Mesenchymal stem cell (in vitro differentiated cells and primary cell): ENCODE data around the gene RTN1.

Experiments
- DNase-seq: peaks from one replicate; pipeline ENCODE4 v3.0.0-alpha.2; 2013
- H2AFZ ChIP-seq: one replicate; pipeline ENCODE4 v1.6.1; 2013; ENCODE audit warnings: low read depth, mild to moderate bottlenecking, control low read depth, inconsistent platforms, low read length, moderate library complexity
- H2AK5ac ChIP-seq: 2 replicates; pipeline ENCODE4 v1.6.1; 2013; ENCODE audit warnings: low read length, moderate library complexity, mild to moderate bottlenecking, inconsistent platforms; ENCODE audit not compliant: severe bottlenecking
- H2BK120ac ChIP-seq: one replicate; pipeline ENCODE4 v1.6.1; 2013; ENCODE audit warnings: low read depth, mild to moderate bottlenecking, inconsistent platforms, low read length, moderate library complexity
- H2BK12ac ChIP-seq, 2 experiments: one replicate each; pipeline ENCODE4 v1.6.1; 2013; ENCODE audit warnings: inconsistent platforms in 2 of 2, low read length in 2 of 2, mild to moderate bottlenecking in 2 of 2, moderate library complexity in 2 of 2, control low read depth in 1 of 2
- H2BK15ac ChIP-seq: one replicate; pipeline ENCODE4 v1.6.1; 2013; ENCODE audit warnings: mild to moderate bottlenecking, low read depth, inconsistent platforms; ENCODE audit not compliant: poor library complexity, severe bottlenecking
- H2BK5ac ChIP-seq: 2 replicates; pipeline ENCODE4 v1.6.1; 2013; ENCODE audit warnings: low read depth, mild to moderate bottlenecking, low read length, control low read depth, inconsistent platforms; ENCODE audit not compliant: poor library complexity, severe bottlenecking
- H3K14ac ChIP-seq, 2 experiments: one replicate each; pipeline ENCODE4 v1.6.1; 2013; ENCODE audit warnings: inconsistent platforms in 2 of 2, low read length in 2 of 2, control low read depth in 1 of 2, mild to moderate bottlenecking in 1 of 2, moderate library complexity in 1 of 2
- H3K18ac ChIP-seq, 2 experiments: one replicate each; pipeline ENCODE4 v1.6.1; 2013; ENCODE audit warnings: inconsistent platforms in 2 of 2, low read length in 2 of 2, control low read depth in 1 of 2, low read depth in 1 of 2, mild to moderate bottlenecking in 1 of 2
- H3K23ac ChIP-seq, 2 experiments: one replicate each; pipeline ENCODE4 v1.6.1; 2013; ENCODE audit warnings: inconsistent platforms in 2 of 2, low read length in 2 of 2, mild to moderate bottlenecking in 2 of 2, moderate library complexity in 2 of 2, control low read depth in 1 of 2
- H3K27ac ChIP-seq: 2 replicates; pipeline ENCODE4 v1.5.1; 2013; ENCODE audit warnings: mild to moderate bottlenecking, moderate library complexity, low read length, control low read depth, inconsistent platforms; ENCODE audit not compliant: poor library complexity, severe bottlenecking
- H3K27me3 ChIP-seq, 2 experiments: 2 replicates each; pipeline versions ENCODE4 v1.6.1 to v1.7.0; 2013; ENCODE audit warnings: low read length in 2 of 2, mild to moderate bottlenecking in 2 of 2, moderate library complexity in 2 of 2, control low read depth in 1 of 2, inconsistent platforms in 1 of 2; ENCODE audit not compliant: control insufficient read depth in 1 of 2, insufficient read depth in 1 of 2
- H3K36me3 ChIP-seq, 2 experiments: 2 replicates each; pipeline versions ENCODE4 v1.6.1 to v1.7.0; 2013; ENCODE audit warnings: low read length in 2 of 2, control low read depth in 1 of 2, inconsistent platforms in 1 of 2, low read depth in 1 of 2, mild to moderate bottlenecking in 1 of 2; ENCODE audit not compliant: insufficient read depth in 2 of 2, control insufficient read depth in 1 of 2
- H3K4ac ChIP-seq, 2 experiments: one replicate each; pipeline ENCODE4 v1.6.1; 2013; ENCODE audit warnings: inconsistent platforms in 2 of 2, low read length in 2 of 2, mild to moderate bottlenecking in 2 of 2, moderate library complexity in 2 of 2, control low read depth in 1 of 2, low read depth in 1 of 2
- H3K4me1 ChIP-seq: 2 replicates; pipeline ENCODE4 v1.6.1; 2013; ENCODE audit warnings: low read depth, low read length, control low read depth; ENCODE audit not compliant: control insufficient read depth, insufficient read depth
- H3K4me2 ChIP-seq: 2 replicates; pipeline ENCODE4 v1.6.1; 2013; ENCODE audit warnings: low read length, mild to moderate bottlenecking, inconsistent platforms; ENCODE audit not compliant: poor library complexity, severe bottlenecking
- H3K4me3 ChIP-seq, 2 experiments: 2 replicates each; pipeline versions ENCODE4 v1.5.1 to v1.7.0; 2013; ENCODE audit warnings: low read length in 2 of 2, mild to moderate bottlenecking in 2 of 2, control low read depth in 1 of 2, low read depth in 1 of 2; ENCODE audit not compliant: insufficient read depth in 1 of 2
- H3K79me1 ChIP-seq: replicated peaks from 2 replicates; pipeline ENCODE4 v1.6.1; 2013; ENCODE audit warnings: mild to moderate bottlenecking, control low read depth, low read length, inconsistent platforms; ENCODE audit not compliant: poor library complexity, severe bottlenecking
- H3K9ac ChIP-seq: 2 replicates; pipeline ENCODE4 v1.7.0; 2013; ENCODE audit warnings: mild to moderate bottlenecking, low read length, moderate library complexity
- H3K9me3 ChIP-seq: 2 replicates; pipeline ENCODE4 v1.7.0; 2013; ENCODE audit warnings: mild to moderate bottlenecking, low read length; ENCODE audit not compliant: control insufficient read depth
- H4K8ac ChIP-seq: one replicate; pipeline ENCODE4 v1.6.1; 2013; ENCODE audit warnings: inconsistent platforms, mild to moderate bottlenecking, low read length, moderate library complexity
- H4K91ac ChIP-seq: one replicate; pipeline ENCODE4 v1.6.1; 2013; ENCODE audit warnings: mild to moderate bottlenecking, low read length, inconsistent platforms
- WGBS: methylation state at CpG from one replicate; pipeline ENCODE4 v1.1.7; 2013; ENCODE audit warnings: mixed read lengths; 5-methylcytosine and 5-hydroxymethylcytosine counted together

RTN1 gene

GRCh38 chr14:59761851-59762250 is 108.7 kb downstream of the RTN1 start:
- H3K14ac ChIP-seq, result peak overlapping the region in 1 of 2 experiments; percentile 86
- H3K23ac ChIP-seq, result no peak overlapping the region

GRCh38 chr14:59755409-59756135 is 115.0 kb downstream of the RTN1 start:
- H3K4ac ChIP-seq, result no peak overlapping the region
- no peak overlapping the region for H2BK15ac ChIP-seq
- H2BK5ac ChIP-seq, result no peak overlapping the region
- H3K9ac ChIP-seq, result peak overlapping the region; percentile 47
- no peak overlapping the region for H3K4me2 ChIP-seq
- no peak overlapping the region for H3K4me3 ChIP-seq
- H3K79me1 ChIP-seq, result no peaks in the 10 kb centered on the region
- no peak overlapping the region for H3K27ac ChIP-seq
- no CpG with 5 or more reads among the region's 1 CpG for WGBS
- H4K8ac ChIP-seq, result no peak overlapping the region
- no peak overlapping the region for H3K14ac ChIP-seq
- no peak overlapping the region for H4K91ac ChIP-seq
- H3K23ac ChIP-seq, result no peak overlapping the region
- H2AK5ac ChIP-seq, result no peak overlapping the region
- no peak overlapping the region for H2BK120ac ChIP-seq
- no peaks in the 10 kb centered on the region for H3K27me3 ChIP-seq
- no peaks in the 10 kb centered on the region for H3K4me1 ChIP-seq
- H3K9me3 ChIP-seq, result no peaks in the 10 kb centered on the region
- H2BK12ac ChIP-seq, result no peak overlapping the region
- no peak overlapping the region for H2AFZ ChIP-seq
- H3K18ac ChIP-seq, result no peak overlapping the region
- DNase-seq, result no peak
- no peaks in the 10 kb centered on the region for H3K36me3 ChIP-seq

More at GRCh38 chr14:59761851-59762250, 108.7 kb downstream of the RTN1 start:
- Histone ChIP-seq H3K36me3 (no peaks in the 10 kb centered on the region), H4K8ac (no peak overlapping the region), H2AFZ (no peak overlapping the region), H4K91ac (no peak overlapping the region), H3K4me1 (no peaks in the 10 kb centered on the region), H3K9me3 (no peaks in the 10 kb centered on the region), H2AK5ac (no peak overlapping the region), H2BK15ac (no peak overlapping the region), H3K18ac (no peak overlapping the region), H3K4me3 (no peak overlapping the region), H2BK12ac (no peak overlapping the region), H2BK5ac (no peak overlapping the region), H3K4me2 (no peak overlapping the region), H3K27ac (no peak overlapping the region), H3K9ac (no peak overlapping the region), H2BK120ac (no peak overlapping the region), H3K27me3 (no peaks in the 10 kb centered on the region), H3K79me1 (no peaks in the 10 kb centered on the region), H3K4ac (no peak overlapping the region)
- DNase-seq, result no peak
- 79% methylated on average over 6 of the region's 6 CpGs for WGBS

GRCh38 chr14:59754256-59754655 is 116.3 kb downstream of the RTN1 start:
- no peak overlapping the region for H2BK5ac ChIP-seq
- H3K4me3 ChIP-seq, result no peak overlapping the region
- no peak overlapping the region for H3K27ac ChIP-seq
- H2AFZ ChIP-seq, result no peak overlapping the region
- no peaks in the 10 kb centered on the region for H3K79me1 ChIP-seq
- H4K91ac ChIP-seq, result no peak overlapping the region
- no peak overlapping the region for H3K18ac ChIP-seq
- H2BK15ac ChIP-seq, result no peak overlapping the region
- no peak for DNase-seq
- 76% methylated on average over 2 of the region's 4 CpGs for WGBS
- no peak overlapping the region for H2BK12ac ChIP-seq
- H3K36me3 ChIP-seq, result no peaks in the 10 kb centered on the region
- no peak overlapping the region for H3K23ac ChIP-seq
- H2BK120ac ChIP-seq, result no peak overlapping the region
- no peak overlapping the region for H3K4me2 ChIP-seq
- no peaks in the 10 kb centered on the region for H3K9me3 ChIP-seq
- no peak overlapping the region for H4K8ac ChIP-seq
- no peaks in the 10 kb centered on the region for H3K4me1 ChIP-seq
- peak overlapping the region; percentile 31 for H3K9ac ChIP-seq
- no peak overlapping the region for H3K4ac ChIP-seq
- no peak overlapping the region for H2AK5ac ChIP-seq
- no peaks in the 10 kb centered on the region for H3K27me3 ChIP-seq
- H3K14ac ChIP-seq, result no peak overlapping the region

- Histone ChIP-seq H3K14ac (no peak overlapping the region), H2BK5ac (no peak overlapping the region), H3K9ac (no peak overlapping the region), H3K79me1 (no peaks in the 10 kb centered on the region), H2BK12ac (no peak overlapping the region), H3K36me3 (no peaks in the 10 kb centered on the region), H3K27ac (no peak overlapping the region), H3K4me1 (no peaks in the 10 kb centered on the region), H3K27me3 (no peaks in the 10 kb centered on the region), H2BK15ac (no peak overlapping the region), H3K18ac (no peak overlapping the region), H4K8ac (no peak overlapping the region), H3K4me3 (no peak overlapping the region), H3K4me2 (no peak overlapping the region), H4K91ac (no peak overlapping the region), H2BK120ac (no peak overlapping the region), H3K23ac (no peak overlapping the region), H3K4ac (no peak overlapping the region), H2AFZ (no peak overlapping the region), H2AK5ac (no peak overlapping the region), H3K9me3 (no peaks in the 10 kb centered on the region)
- no peak for DNase-seq
Measured at GRCh38 chr14:59753512-59753911, 117.1 kb downstream of the RTN1 start.
